GM19397 (cell line): ENCODE measurements around the gene NDUFB4.

Experiments
- ATAC-seq: cut with Tn5 transposase; IDR thresholded peaks from one replicate; pipeline ENCODE4 v1.9.1; 2021; ENCODE audit warnings: mild to moderate bottlenecking, moderate library complexity; ENCODE audit not compliant: unreplicated experiment

NDUFB4 gene

GRCh38 chr3:120596116-120596852, at the start of gene NDUFB4:
Gene NDUFB4 (plus strand): TSS chr3:120596336. CDS start chr3:120596360, 24 bp downstream.
- peak; percentile 97 for ATAC-seq

- no peak for ATAC-seq
Observed at GRCh38 chr3:120550546-120550945, 45.6 kb upstream of the NDUFB4 start.

GRCh38 chr3:120552184-120553172, 43.7 kb upstream of the NDUFB4 start:
- ATAC-seq = no peak

GRCh38 chr3:120554812-120555606, 41.1 kb upstream of the NDUFB4 start:
- no peak for ATAC-seq

- no peak for ATAC-seq
Observed at GRCh38 chr3:120555657-120556509, 40.3 kb upstream of the NDUFB4 start.

GRCh38 chr3:120557115-120557514, 39.0 kb upstream of the NDUFB4 start:
- no peak for ATAC-seq

- ATAC-seq = peak; percentile 82
Observed at GRCh38 chr3:120558771-120559241, 37.3 kb upstream of the NDUFB4 start.

GRCh38 chr3:120559242-120560061, 36.7 kb upstream of the NDUFB4 start:
- ATAC-seq = peak; percentile 21

- no peak for ATAC-seq
Observed at GRCh38 chr3:120560304-120561250, 35.6 kb upstream of the NDUFB4 start.

- ATAC-seq = peak; percentile 47
Observed at GRCh38 chr3:120561251-120562045, 34.7 kb upstream of the NDUFB4 start.

- ATAC-seq = no peak
Observed at GRCh38 chr3:120563356-120564022, 32.6 kb upstream of the NDUFB4 start.

- ATAC-seq = no peak
Observed at GRCh38 chr3:120566243-120566975, 29.7 kb upstream of the NDUFB4 start.

- no peak for ATAC-seq
Observed at GRCh38 chr3:120567370-120568201, 28.6 kb upstream of the NDUFB4 start.

- ATAC-seq = no peak
Observed at GRCh38 chr3:120568202-120568531, 28.0 kb upstream of the NDUFB4 start.

- no peak for ATAC-seq
Observed at GRCh38 chr3:120568598-120568997, 27.5 kb upstream of the NDUFB4 start.
